HG03039 (cell line): ENCODE results near the gene AFF1.

Experiments used
- ATAC-seq: cut with Tn5 transposase; IDR thresholded peaks from one replicate; pipeline ENCODE4 v1.9.1; 2021; ENCODE audit warnings: mild to moderate bottlenecking, moderate library complexity; ENCODE audit not compliant: unreplicated experiment

AFF1 gene, protein sequence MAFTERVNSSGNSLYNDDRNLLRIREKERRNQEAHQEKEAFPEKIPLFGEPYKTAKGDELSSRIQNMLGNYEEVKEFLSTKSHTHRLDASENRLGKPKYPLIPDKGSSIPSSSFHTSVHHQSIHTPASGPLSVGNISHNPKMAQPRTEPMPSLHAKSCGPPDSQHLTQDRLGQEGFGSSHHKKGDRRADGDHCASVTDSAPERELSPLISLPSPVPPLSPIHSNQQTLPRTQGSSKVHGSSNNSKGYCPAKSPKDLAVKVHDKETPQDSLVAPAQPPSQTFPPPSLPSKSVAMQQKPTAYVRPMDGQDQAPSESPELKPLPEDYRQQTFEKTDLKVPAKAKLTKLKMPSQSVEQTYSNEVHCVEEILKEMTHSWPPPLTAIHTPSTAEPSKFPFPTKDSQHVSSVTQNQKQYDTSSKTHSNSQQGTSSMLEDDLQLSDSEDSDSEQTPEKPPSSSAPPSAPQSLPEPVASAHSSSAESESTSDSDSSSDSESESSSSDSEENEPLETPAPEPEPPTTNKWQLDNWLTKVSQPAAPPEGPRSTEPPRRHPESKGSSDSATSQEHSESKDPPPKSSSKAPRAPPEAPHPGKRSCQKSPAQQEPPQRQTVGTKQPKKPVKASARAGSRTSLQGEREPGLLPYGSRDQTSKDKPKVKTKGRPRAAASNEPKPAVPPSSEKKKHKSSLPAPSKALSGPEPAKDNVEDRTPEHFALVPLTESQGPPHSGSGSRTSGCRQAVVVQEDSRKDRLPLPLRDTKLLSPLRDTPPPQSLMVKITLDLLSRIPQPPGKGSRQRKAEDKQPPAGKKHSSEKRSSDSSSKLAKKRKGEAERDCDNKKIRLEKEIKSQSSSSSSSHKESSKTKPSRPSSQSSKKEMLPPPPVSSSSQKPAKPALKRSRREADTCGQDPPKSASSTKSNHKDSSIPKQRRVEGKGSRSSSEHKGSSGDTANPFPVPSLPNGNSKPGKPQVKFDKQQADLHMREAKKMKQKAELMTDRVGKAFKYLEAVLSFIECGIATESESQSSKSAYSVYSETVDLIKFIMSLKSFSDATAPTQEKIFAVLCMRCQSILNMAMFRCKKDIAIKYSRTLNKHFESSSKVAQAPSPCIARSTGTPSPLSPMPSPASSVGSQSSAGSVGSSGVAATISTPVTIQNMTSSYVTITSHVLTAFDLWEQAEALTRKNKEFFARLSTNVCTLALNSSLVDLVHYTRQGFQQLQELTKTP

DNA sequence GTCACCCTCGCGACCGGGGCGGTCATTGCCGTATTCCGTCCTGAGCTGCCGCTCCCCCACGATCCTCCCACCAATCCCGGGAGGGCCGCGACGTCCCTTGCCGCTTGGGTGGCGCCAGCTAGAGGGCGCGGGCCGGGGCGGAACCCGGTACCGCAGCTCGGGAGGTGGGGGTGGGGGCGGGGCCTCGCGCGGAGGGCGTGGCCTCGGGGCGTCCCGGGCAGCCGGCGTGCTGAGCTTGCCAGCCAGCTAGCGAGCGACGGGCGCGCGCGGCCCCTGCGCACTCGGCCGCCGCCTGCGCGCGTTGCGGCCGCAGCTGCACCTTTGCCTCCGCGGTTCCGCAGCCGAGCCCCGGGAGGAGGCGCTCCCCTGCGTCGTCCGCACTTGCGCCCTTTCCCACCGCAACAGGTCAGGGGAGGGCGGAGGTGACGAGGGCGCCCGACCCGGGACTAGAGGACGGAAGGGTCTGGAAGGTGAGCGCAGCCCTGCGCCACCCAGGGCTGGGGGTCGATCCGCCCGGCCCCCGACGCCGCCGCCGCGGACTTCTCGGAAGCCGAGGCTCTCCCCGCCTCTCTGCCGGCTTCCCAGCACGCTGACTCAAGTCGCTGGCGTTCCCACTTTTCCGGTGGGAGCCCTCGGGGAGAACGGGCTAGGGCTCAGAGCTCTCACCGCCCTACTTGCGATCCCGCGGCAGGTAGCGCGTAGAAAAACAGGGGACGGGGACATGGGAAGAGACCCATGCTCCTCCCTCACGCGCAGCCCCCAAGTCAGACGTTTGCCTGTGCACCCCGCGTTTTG, at the start of gene AFF1:
Gene AFF1 (plus strand): TSS at position 241 of the 795 bp plus-strand sequence. CDS start 13,523 bp downstream, outside the sequence.
- peak; percentile 46 for ATAC-seq

DNA sequence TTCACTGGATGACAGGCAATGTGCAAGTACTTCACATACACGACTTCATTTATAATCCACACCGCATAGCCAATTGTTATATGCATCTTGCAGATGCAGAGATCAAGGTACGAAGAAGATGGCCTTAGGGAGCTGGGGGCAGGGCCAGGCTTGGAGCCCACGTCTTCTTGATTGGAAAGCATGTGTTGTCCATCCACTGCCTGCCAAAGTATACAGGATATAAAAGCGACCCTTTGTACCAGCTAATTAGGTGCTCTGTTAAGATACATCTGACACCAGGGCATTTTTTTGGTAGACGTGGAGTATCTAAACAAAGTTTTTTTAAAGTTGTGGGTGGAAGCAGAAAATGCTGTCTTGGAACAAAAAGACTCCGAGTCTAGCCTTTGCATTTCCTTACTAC, 44.0 kb upstream of the AFF1 start:
- ATAC-seq, result no peak

DNA sequence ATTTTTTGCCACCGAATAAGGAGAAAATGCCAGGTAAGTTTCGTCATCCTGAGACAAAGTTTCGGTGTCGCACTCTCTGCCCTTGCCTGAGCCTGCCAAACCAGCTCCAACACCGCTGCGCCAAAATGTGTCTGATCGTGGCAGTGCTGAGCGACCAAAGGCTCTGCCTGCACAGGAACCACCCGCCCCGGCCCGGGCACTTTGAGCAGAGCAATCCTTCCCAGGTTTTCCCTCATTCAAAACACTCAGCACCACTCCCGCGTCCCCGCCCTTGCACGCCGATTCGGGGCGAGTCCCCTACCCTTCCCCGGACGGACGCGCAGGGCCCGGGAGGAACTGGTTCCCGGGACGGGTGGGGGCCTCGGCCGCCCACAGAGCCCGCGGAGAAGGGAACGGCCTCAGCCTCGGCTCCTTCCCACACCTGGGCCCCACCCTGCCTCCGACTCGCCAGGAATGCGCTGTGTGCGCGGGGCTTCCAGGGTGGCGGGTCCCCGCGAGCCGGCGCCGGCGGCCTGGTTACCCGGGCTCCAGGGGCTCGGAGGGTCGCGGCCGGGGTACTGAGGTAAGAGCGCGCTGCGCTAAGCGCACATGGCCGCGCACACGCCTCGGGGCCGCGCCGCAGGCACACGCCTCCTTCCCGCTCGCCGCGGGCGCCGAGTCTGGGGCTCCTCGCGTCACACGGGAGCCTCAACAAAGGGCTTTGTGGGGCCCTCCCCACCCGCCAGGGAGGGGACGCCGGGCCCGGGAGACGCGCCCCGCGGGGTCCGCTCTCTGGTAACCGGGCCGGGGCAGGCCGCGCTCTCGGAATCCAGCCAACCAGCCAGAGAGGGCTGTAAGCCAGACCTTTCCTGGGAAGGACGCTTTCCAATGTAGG, 42.8 kb upstream of the AFF1 start, which contains the start of gene C4orf36:
Gene C4orf36 (minus strand): TSS at position 661 of the 874 bp plus-strand sequence. CDS start 902 bp downstream, outside the sequence.
- no peak for ATAC-seq

DNA sequence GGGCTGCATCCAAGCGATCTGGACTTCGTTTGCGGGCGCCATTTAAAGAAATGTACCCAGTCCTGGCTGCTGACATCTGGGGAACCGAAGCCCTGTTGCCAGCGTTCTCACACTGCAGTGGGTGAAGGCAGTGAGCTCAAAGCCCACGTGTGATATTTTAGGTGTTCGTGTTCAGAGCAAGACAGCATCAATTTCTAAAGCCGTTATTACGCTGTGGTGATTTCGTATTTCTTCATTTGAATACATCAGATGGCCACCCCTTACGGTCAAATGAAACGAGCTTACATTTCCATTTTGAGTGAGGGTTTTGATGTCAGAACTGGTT, 42.2 kb upstream of the AFF1 start:
- ATAC-seq, result no peak

DNA sequence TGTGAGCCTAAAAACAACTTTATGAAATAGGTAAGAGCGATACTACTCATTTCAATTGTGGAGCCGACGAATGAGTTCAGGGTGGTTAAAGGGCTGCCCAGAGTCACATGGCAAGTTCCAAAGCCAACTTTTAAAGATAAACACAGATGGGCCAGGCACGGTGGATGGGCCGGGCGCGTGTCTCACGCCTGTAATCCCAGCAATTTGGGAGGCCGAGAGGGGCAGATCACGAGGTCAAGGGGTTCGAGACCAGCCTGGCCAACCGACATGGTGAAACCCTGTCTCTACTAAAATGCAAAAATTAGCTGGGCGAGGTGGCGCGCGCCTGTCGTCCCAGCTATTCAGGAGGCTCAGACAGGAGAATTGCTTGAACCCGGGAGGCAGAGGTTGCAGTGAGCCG, 41.7 kb upstream of the AFF1 start:
- ATAC-seq, result no peak

DNA sequence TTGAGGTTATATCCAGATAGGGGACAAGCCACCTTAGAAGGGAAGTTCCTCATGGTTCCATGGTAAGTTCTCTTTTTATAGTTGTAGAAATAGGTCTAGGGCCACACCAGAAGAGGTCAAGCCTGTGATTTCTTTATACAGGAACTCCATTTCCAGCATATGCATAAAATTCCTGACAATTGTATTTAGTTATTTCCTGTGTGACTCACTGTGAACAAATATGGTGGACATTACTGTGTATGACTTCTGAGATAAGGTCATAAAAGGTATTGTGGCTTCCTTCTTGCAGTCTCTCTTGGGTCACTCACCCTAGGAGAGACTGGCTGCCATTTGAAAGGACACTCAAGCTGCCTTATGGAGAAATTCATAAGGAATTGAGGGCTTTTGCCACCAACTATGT, 40.4 kb upstream of the AFF1 start:
- ATAC-seq, result no peak

DNA sequence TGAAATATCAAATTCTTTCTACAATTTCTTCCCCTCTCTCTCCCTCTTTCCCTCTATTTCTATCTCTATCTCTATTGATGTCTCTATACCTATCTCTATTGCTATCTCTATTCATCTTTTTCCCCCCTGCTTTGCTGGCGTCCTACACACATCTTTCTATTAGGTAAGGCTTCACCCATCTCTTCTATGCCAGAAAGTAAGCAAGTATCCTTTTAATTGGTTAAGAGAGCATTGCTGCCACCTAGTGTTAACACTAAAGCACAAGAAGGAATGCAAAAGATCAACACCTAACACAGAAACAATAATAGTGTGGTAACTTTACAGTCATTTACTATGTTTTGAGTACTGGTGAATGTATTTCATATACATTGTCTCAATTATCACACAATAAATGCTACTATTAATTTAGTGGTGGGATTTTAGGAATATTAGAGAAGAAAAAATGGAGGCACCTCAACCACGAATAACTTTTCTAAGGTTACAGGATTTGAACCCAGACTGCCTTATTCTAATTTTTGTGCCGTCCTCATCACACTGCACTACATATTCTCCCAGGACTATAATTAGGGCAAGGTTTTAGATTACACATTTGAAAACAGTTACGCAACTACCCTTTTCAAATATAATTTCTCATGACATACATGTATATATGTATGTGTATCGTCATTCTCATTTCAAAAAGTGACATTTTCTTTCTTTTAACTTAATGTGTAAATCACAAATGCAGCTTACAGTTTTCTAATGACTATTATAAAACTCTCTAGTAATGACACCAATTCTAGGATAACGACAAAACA, 38.9 kb upstream of the AFF1 start:
- ATAC-seq, result no peak

DNA sequence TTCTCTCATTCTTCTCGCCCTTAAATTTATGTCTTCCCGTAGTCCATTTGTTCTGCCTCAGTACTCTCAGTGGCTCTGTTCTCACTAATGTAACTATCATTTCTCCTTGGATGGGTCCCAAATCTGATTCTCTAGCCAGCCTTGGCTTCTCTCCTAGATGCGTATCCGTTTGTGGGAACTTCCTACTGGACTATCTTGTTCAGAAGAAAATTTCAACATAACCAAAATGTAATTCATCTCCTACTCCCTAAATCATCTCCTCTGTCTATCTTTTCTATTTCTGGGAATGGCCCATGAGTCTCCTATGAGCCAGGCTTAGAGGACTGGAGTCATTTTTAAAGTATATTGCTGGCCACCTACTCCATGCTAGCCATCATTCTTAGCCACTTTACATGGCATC, 38.2 kb upstream of the AFF1 start:
- no peak for ATAC-seq

DNA sequence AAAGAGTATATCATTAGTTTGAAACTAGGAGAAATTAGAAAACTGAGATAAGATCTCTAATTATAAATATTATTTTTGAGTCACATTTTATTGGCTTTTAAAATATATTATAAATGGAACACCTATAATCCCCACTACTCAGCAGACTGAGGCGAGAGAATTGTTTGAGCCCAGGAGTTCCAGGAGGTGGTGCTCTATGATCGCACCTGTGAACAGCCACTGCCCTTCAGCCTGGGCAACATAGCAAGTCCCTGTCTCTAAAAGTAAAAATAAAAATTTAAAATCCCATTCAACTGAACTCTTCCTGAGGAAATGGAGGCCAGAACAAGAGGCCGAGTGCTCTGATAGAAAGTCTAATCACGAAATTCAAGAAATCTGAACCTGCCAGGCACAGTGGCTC, 36.2 kb upstream of the AFF1 start:
- ATAC-seq, result no peak

DNA sequence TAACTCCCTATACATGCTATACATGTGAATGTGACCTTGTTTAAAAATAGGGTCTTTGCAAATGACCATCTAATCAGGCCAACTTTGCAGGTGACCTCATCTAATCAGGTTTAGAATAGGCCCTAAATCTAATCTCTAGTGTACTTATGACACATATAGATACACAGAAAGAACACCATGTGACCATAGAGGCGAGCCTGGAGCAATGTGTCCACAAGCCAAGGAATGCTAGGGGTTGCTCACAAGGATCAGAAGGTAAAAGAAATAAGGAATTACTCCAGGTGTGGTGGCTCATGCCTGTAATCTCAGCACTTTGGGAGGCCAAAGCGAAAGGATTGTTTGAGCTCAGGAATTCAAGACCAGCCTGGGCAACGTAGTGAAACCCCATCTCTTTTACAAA, 32.9 kb upstream of the AFF1 start:
- no peak for ATAC-seq

DNA sequence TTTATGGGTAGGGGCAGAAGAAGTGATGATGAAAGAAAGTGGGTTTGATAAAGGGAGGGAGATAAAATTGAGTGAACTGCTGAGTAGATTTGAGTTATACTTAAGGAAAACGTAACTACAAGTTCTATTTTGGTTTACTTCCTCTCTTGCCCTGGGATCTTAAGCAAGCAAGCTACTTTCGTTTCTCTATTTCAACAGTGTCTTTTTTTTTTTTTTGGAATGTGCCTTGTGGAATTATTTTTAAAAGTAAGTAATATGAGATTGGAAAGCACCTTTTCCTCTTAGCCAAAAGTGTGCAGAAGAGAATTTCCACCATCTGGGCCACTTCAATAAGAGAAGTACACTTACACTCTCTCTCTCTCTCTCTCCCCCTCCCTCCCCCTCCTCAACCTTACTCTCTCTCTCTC, 26.6 kb upstream of the AFF1 start:
- ATAC-seq, result no peak

DNA sequence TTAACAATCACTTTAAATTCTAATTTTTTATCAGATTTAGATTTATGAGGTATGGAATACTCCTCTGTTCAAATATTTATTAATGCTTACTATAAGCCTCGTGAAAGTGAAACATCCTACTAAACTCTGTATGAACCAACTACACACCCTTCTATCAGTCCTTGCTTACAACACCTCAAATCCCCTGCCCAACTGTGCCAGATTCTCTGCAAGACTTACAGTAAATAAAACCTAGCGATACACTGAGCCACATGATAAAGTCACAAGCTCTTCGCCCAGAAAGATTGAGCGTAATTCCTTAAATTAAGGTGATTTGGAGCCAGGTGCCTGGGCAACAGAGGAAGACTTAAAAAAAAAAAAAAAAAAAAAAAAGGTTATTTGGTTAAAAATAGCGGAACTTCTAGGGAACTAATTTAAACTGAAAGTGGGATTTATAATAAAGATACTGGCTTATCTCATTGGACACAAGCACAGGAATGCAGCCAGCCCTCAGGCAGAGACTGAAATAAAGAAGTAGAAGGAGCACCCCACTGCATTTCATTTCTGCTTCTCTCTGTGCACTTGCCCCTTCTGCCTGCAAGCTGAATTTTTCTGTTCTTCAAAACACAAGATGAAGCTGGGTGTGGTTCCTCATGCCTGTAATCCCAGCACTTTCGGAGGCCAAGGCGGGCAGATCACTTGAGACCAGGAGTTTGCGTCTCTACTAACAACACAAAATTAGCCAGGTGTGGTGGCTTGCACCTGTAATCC, 25.1 kb upstream of the AFF1 start:
- ATAC-seq, result no peak

DNA sequence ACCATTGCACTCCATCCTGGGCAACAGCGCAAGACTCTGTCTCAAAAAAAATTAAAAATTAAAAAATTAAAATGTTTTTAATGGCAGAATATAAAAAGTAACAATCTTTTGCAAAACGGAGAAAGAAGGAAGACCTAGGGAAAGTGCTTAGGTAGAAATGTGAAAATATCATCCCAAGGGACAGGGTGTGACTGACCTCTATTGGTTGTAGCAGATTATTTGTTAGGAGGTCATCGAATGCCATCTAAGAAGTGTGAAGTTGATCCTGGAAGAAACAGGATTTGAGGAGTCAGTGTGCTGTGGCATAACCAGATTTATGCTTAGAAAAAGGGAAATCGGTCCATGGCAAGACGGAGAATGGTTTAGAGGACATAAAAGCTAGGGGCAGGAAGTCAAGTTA, 24.4 kb upstream of the AFF1 start:
- ATAC-seq, result no peak

DNA sequence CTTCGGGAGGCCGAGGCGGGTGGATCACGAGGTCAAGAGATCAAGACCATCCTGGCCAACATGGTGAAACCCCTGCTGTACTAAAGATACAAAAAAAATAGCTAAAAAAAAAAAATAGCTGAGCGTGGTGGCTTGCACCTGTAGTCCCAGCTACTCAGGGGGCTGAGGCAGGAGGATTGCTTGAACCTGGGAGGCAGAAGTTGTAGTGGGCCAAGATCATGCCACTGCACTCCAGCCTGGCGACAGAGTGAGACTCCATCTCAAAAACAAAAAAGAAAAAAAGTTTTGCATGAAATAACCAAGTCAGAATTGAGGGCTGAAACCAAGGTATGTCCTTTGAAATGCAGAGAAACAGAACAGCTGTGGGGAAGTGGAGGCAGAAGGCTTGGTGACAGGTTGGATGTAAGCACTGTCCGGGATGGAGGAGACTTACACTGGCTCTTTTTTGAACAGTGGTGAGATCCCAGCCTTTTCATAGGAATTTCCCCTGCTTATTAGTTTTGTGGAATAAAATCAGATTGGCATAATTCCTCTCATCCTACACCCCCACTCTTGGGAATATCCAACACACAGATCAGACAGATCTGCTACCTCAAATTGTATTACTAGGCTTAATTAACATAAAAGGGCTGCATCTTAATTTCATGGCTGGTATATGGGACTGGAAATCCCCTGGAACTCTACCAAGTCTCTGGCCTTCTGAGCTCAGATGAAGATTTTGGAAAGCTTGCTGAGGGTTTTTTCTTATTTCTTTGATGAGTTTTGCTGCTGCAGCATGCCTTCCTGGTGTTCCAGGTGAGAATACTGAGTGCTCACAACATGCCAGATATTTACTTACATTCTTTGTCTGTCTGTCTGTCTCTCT, 23.8 kb upstream of the AFF1 start:
- no peak for ATAC-seq

DNA sequence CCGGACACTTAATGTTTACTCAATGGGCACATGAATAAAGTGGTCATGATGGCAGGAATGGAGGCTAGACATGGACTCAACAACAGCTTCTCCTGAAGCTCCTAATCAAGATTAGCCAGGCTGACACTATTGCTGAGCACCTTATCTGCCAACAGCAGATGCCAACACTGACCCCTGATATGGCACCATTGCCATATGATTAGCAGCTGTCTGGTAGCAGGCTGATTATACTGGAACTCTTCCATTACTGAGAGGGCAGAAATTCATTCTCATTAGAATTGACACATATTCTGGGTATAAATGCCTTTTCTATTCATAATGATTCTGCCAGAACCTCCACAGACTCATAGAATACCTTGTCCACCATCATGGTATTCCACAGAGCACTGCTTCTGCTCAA, 18.4 kb upstream of the AFF1 start:
- ATAC-seq, result no peak

DNA sequence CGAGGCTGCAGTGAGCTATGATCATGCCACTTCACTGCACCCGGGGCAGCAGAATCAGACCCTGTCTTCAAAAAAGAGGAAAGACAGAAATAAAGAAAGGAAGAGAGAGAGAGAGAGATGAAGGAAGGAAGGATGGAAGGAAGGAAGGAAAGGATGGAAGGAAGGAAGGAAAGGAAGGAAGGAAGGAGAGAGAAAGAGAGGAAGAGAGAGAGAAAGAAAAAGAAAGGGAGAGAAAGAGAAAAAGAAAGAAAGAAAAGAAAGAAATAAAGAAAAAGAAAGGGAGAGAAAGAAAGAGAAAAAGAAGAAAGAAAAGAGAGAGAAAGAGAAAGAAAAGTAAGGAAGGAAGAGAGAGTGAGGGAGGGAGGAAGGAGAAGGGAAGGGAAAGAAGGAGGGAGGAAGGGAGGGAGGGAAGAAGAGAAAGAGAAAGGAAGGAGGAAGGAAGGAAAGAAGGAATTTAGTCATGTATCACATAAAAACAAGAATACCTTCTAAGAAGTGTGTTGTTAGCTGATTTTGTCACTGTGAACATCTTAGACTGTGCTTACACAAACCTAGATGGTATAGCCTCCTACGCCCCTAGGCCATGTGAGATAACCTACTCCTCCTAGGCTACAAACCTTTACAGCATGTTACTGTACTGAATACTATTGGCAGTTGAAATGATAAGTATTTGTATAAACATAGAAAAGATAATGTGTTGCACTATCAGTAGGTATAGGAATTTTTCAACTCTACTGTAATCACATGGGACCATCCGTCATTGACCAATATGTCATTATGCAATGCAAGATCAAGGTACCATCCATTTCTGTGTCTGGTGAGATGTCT, 17.4 kb upstream of the AFF1 start:
- no peak for ATAC-seq
